Measurements from ENCODE around the gene CYFIP2.

CYFIP2 gene

DNA sequence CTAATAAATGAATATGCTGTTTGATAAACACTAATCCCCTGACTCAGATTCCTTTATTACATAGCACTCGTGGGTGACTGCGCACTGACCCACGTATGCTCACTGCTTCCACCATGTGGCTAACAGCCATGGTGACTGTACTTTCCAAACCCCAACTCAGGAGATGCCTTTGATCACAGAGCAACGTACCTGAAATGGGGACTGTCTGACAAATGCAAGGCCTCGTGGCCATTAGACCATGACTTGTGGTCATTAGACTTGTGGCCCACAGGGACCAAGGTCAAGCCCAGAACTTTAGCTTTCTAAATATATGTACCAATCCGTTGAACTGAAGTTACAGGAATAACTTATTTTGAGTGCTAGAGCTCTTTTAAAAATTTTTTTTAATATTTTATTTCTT, 46.6 kb downstream of the CYFIP2 start:
- CTCF ChIA-PET, result interaction anchor here (0.6 to 1.5 kb wide), 5 partner anchors 16 to 406 kb away, joined by 3 to 4 read pairs (median 3); no protein-coding TSS in a partner anchor
- POLR2A ChIA-PET, result no interaction called here
- peak; percentile 67 for DNase-seq (ENCODE audit: extremely low spot score)
- TF ChIP-seq FOXA1 (IDR thresholded peaks at IDR 0.05) (no peak), SP1 (IDR thresholded peaks at IDR 0.05) (no peak), HDGF (IDR thresholded peaks at IDR 0.05; ENCODE audit: borderline replicate concordance) (no peak), CTBP1 (IDR thresholded peaks at IDR 0.05; ENCODE audit: borderline replicate concordance) (no peak)

DNA sequence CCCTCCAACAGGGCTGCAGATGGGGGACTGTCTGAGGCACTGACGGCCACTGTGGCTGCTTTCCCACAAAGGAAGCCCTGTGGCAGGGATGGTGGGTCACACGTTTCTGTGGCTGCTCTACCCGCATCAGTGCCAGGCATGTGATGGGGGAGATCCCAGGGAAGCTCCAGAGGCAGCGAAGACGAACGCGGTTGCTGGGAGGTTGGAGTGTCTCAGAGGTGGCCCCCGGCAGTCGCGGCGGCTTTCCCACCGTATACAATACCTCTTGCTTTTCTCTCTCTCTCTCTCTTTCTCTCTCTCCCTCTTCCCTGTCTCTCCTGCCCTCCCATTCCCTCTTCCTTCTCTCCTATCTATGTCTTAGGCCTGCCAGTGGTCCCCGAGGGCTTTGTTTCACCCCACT, 56.7 kb downstream of the CYFIP2 start:
- DNase-seq (ENCODE audit: extremely low spot score), result no peak
- ChIA-PET POLR2A (no interaction called here), CTCF (no interaction called here)
- TF ChIP-seq NFRKB (IDR thresholded peaks at IDR 0.05), result no peak

DNA sequence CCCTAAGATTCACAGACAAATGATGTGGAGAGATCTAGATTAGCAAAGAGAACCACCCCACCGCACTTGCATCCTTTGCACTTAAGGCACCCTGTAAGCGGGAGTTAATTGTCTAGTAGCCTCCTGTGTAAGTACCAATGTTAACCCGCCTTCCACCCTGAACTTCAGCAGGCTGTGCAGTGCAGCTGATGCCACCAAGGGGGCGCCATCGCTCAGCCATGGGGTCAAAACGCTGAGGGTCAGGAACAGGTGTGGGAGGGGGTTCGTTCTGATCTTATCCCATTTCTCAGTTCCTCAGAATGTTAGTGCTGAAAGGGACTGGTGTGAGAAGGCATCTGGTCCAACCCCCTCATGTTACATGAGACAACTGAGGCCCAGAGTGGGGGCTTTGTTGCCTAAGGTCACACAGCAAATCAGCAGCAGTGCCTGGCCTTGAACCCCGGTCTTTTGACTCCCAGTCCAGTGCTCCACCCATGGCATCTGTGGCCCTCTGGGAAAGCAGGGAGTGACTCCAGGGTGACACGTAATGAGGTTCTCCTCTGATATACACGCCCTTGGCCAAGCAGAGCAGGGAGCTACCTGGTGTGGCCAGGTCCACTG, 57.3 kb downstream of the CYFIP2 start:
- ChIA-PET CTCF (no interaction called here), POLR2A (no interaction called here)
- DNase-seq (ENCODE audit: extremely low spot score), result peak; percentile 13
- TF ChIP-seq CTBP1 (IDR thresholded peaks at IDR 0.05; ENCODE audit: borderline replicate concordance) (no peak), FOXK2 (IDR thresholded peaks at IDR 0.05) (no peak), NFRKB (IDR thresholded peaks at IDR 0.05) (no peak)

DNA sequence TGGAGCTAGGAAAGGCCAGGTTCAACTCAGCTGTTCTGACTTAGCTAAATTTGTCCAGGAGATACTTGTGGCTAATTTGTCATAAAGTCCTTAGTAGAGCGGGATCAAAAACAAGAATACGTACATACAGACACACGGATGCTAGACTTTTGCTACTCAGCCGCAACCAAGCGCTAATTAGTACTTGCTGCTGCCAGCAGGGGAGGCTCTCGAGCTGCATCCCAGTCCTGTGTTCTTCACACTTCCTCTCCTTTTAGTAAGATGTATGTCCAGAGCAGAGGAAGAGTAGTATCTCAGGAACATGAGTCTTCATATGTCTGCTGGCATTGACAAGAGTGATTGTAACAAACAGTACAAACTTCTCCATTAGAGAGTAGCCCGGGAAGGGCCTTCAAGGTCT, 58.3 kb downstream of the CYFIP2 start:
- POLR2A ChIA-PET, result no interaction called here
- CTCF ChIA-PET, result interaction anchor here (0.6 to 1.1 kb wide), 2 partner anchors 76 to 396 kb away, joined by 3 read pairs; no protein-coding TSS in a partner anchor

DNA sequence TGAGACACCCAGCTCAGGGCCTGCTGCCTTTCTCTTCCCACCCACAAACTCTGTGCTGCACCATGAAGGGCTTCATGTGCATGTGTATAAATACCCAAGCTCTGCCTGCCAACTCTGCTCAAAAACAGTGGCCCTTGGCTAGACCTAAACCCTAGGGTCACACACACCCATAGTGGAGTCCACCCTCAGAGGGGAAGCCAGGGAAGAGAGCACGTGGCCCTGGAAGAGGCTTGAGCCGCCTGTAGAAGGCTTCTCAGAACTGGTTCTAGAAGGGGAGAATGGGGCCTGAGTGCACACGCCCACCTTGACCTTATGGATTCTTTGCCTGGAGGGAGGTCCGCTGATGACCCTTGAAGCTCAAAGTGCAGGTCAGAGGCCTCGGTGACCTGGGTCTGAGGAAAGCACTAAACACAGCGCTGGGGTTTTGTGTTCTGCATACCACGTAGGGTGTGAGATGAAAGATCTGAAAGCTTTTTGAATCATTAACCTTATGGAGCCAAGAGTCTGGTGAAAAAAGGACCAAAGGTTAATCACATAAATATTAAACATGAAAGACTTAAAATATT, 60.6 kb downstream of the CYFIP2 start:
- no peak for DNase-seq (ENCODE audit: extremely low spot score)
- POLR2A ChIA-PET, result interaction anchor here (1.0 to 1.2 kb wide), 2 partner anchors 10 to 184 kb away, joined by 3 read pairs; partner anchors contain the start of gene MED7
- CTCF ChIA-PET, result no interaction called here
- TF ChIP-seq TARDBP (IDR thresholded peaks at IDR 0.05) (no peak), HDGF (IDR thresholded peaks at IDR 0.05; ENCODE audit: borderline replicate concordance) (no peak), ELF4 (IDR thresholded peaks at IDR 0.05) (no peak), ARNT (IDR thresholded peaks at IDR 0.05) (no peak), BHLHE40 (IDR thresholded peaks at IDR 0.05; ENCODE audit: borderline replicate concordance) (no peak), CTBP1 (IDR thresholded peaks at IDR 0.05; ENCODE audit: borderline replicate concordance) (no peak), FOXA1 (IDR thresholded peaks at IDR 0.05) (no peak), FOXK2 (IDR thresholded peaks at IDR 0.05) (no peak), FOXM1 (IDR thresholded peaks at IDR 0.05; ENCODE audit: borderline replicate concordance) (no peak)

More for the DNA sequence above, 58.3 kb downstream of the CYFIP2 start:
- no peak for DNase-seq (ENCODE audit: extremely low spot score)
- no peak for TF ChIP-seq TARDBP (IDR thresholded peaks at IDR 0.05)
- TF ChIP-seq SUZ12 (IDR thresholded peaks at IDR 0.05), result no peak
- TF ChIP-seq, protein P1, sequence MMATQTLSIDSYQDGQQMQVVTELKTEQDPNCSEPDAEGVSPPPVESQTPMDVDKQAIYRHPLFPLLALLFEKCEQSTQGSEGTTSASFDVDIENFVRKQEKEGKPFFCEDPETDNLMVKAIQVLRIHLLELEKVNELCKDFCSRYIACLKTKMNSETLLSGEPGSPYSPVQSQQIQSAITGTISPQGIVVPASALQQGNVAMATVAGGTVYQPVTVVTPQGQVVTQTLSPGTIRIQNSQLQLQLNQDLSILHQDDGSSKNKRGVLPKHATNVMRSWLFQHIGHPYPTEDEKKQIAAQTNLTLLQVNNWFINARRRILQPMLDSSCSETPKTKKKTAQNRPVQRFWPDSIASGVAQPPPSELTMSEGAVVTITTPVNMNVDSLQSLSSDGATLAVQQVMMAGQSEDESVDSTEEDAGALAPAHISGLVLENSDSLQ (IDR thresholded peaks at IDR 0.05), result no peak
- no peak for TF ChIP-seq NFRKB (IDR thresholded peaks at IDR 0.05)

DNA sequence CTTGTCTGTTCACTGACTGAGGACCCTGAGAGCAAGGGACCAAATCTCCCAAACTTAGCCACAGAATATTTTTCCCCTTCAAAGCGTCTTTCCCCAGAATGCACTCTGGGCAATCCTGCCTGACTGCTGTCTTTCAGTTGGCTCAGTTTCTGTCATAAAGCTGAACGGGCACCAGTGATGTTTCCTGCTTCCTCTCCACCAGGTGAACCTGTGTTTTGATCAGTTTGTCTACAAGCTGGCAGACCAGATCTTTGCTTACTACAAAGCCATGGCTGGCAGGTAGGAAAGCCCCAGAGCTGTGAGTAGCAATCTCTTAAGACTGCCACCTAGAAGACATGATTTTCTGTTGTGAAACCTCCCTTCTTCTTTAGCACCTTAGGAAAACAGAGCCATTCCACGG, 61.8 kb downstream of the CYFIP2 start:
- no peak for TF ChIP-seq FOXK2 (IDR thresholded peaks at IDR 0.05)
- TF ChIP-seq BHLHE40 (IDR thresholded peaks at IDR 0.05; ENCODE audit: borderline replicate concordance), result no peak
- TF ChIP-seq ZNF384 (IDR thresholded peaks at IDR 0.05), result no peak
- TF ChIP-seq CTBP1 (IDR thresholded peaks at IDR 0.05; ENCODE audit: borderline replicate concordance), result no peak
- TF ChIP-seq SP1 (IDR thresholded peaks at IDR 0.05), result no peak
- no peak for TF ChIP-seq ELF4 (IDR thresholded peaks at IDR 0.05)
- no peak for TF ChIP-seq ARNT (IDR thresholded peaks at IDR 0.05)
- no peak for TF ChIP-seq LEF1 (IDR thresholded peaks at IDR 0.05; ENCODE audit: borderline replicate concordance)
- no peak for TF ChIP-seq FOXA1 (IDR thresholded peaks at IDR 0.05)
- no peak for TF ChIP-seq L3MBTL2 (conservative IDR thresholded peaks at IDR 0.05)
- TF ChIP-seq, protein P1 (IDR thresholded peaks at IDR 0.05), result no peak
- TF ChIP-seq SUZ12 (IDR thresholded peaks at IDR 0.05), result no peak
- no peak for TF ChIP-seq TARDBP (IDR thresholded peaks at IDR 0.05)
- TF ChIP-seq HDGF (IDR thresholded peaks at IDR 0.05; ENCODE audit: borderline replicate concordance), result no peak
- ChIA-PET CTCF (interaction anchor here (1.0 to 1.6 kb wide), 14 partner anchors 11 to 416 kb away, joined by 3 to 10 read pairs (median 4); partner anchors contain the start of gene LSM11), POLR2A (interaction anchor here (1.2 kb wide), 1 partner anchor 9 kb away, joined by 3 read pairs; no protein-coding TSS in a partner anchor)
- DNase-seq (ENCODE audit: extremely low spot score), result no peak

DNA sequence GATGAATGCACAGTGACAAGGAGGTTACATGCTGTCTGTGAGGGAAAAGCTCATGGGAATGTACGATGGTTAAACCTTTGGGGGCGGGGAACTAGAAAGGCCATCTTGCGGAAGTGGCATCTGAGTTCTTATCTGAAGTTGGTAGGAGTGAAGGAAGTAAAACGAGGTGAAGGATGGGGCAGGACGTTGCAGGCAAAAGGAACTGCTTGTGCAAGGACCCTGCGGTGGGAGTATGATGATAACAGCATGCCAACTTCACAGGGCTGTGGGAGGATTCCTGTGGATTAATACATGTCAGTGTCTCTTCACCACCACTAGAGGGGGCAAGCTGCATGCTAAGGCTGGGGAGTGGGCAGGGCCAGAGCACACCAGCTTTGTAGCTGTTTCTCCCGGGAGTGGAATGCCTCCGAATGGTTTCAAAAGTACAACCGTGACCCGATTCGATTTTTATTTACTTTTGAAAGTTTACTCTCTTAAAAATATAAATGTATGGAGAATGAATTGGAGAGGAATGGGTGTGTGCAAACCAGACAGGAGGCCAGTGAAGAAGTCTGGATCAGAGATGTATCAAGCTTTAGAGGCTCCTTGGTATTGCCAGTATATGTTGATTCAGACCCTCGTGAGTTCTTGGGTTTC, 62.5 kb downstream of the CYFIP2 start:
- ChIA-PET CTCF (interaction anchor here (0.6 to 1.6 kb wide), 17 partner anchors 12 to 416 kb away, joined by 3 to 10 read pairs (median 4); partner anchors contain the start of gene LSM11), POLR2A (no interaction called here)
- no peak for TF ChIP-seq CTBP1 (IDR thresholded peaks at IDR 0.05; ENCODE audit: borderline replicate concordance)
- TF ChIP-seq LEF1 (IDR thresholded peaks at IDR 0.05; ENCODE audit: borderline replicate concordance), result no peak
- TF ChIP-seq, protein P1 (IDR thresholded peaks at IDR 0.05), result no peak
- TF ChIP-seq TARDBP (IDR thresholded peaks at IDR 0.05), result no peak
- TF ChIP-seq FOXK2 (IDR thresholded peaks at IDR 0.05), result no peak
- TF ChIP-seq HDGF (IDR thresholded peaks at IDR 0.05; ENCODE audit: borderline replicate concordance), result no peak
- no peak for TF ChIP-seq SUZ12 (IDR thresholded peaks at IDR 0.05)
- no peak for TF ChIP-seq ZNF384 (IDR thresholded peaks at IDR 0.05)
- no peak for TF ChIP-seq FOXM1 (IDR thresholded peaks at IDR 0.05; ENCODE audit: borderline replicate concordance)
- no peak for TF ChIP-seq ELF4 (IDR thresholded peaks at IDR 0.05)
- TF ChIP-seq SP1 (IDR thresholded peaks at IDR 0.05), result no peak
- TF ChIP-seq BHLHE40 (IDR thresholded peaks at IDR 0.05; ENCODE audit: borderline replicate concordance), result no peak
- no peak for TF ChIP-seq L3MBTL2 (conservative IDR thresholded peaks at IDR 0.05)
- no peak for TF ChIP-seq NFRKB (IDR thresholded peaks at IDR 0.05)
- no peak for TF ChIP-seq FOXA1 (IDR thresholded peaks at IDR 0.05)
- no peak for TF ChIP-seq ARNT (IDR thresholded peaks at IDR 0.05)
- peak; percentile 87 for DNase-seq (ENCODE audit: extremely low spot score)

All from HEK293T (cell line).